Measurements from ENCODE around the gene DIS3. TPM values are rescaled to one million over a fixed set of nuclear protein-coding genes. Genes with fewer than 3 reads are reported as not detected.
A peak's percentile ranks its signal among the peaks of the same experiment; 100 is the strongest.
"Not testable (repeated sequence)": the region's sequence is repeated elsewhere in the genome, so short reads cannot be mapped to it uniquely, and the experiment has no call there.

The DIS3 gene
- total and polyA plus RNA-seq, 10 donors: 9.1 to 33.6 (median 28.0) TPM

DNA sequence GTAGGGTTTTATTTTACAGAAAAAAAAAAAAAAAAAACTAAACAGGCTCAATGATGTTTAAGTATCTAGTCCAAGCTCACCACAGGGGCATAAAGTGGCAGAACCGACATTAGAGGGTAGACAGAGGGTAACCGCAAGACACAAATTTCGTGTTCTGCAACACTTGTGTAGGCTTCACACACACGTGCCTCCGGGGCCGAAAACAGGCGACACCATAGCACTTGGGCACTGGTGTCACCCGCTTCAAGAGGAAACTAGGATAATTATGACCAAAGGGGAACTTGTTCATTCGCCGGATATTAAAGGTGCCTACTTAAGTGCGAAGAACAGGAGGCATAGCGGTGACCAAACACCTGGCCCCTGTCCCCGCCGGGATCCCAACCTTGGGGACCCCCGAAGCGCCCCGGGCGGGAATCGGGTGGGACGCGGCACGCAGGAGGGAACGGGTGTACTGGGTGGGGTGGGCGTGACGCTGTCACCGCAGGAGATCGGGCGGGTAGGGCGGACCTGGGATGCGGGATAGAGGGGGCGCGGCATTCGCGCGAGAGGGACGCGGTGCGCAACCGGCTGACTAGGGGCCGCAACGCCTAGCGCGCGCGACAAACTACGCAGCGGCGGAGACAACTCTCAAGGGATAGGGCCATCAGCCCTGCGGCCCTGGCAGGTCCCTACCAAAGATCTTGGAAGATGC, 54.8 kb downstream of the DIS3 start:
- 1 to 6% (median 2%) methylated on average over 15 to 49 of the region's 49 CpGs for WGBS, 5 donors
- DNase-seq: peak; percentile 93
- no peak for TF ChIP-seq POLR2A (IDR thresholded peaks at IDR 0.05)
- no peak for TF ChIP-seq CTCF (IDR thresholded peaks at IDR 0.05 in 8 of 11, conservative IDR thresholded peaks at IDR 0.05 in 3 of 11)
- TF ChIP-seq POLR2AphosphoS5 (IDR thresholded peaks at IDR 0.05): no peak

GRCh38 chr13:72726185-72726584, 55.5 kb downstream of the DIS3 start:
- WGBS, 5 donors: 80 to 93% (median 88%) methylated on average over 15 of the region's 15 CpGs
- not testable (repeated sequence) for DNase-seq, H3K27ac ChIP-seq

More for the DNA sequence above, 54.8 kb downstream of the DIS3 start:
- peaks cover 14 to 65% (median 41%) of the 10 kb centered on the region in 6 donors for H3K4me1 ChIP-seq
- H3K4me3 ChIP-seq: peak overlapping the region; percentile 78 to 99 (median 92)
- H3K27me3 ChIP-seq (replicated peaks in 1 of 7): no peaks in the 10 kb centered on the region
- peak overlapping the region; percentile 61 to 88 (median 85) for H3K27ac ChIP-seq
- H3K9me3 ChIP-seq: no peaks in the 10 kb centered on the region
- peaks cover 0 to 11% (median 0%) of the 10 kb centered on the region in 6 donors for H3K36me3 ChIP-seq
- intact Hi-C loops (cut with DNase I; ENCODE audit: low total_unique reads): no loop called here

GRCh38 chr13:72716776-72717175, 64.9 kb downstream of the DIS3 start:
- WGBS, 5 donors: 56 to 65% (median 58%) methylated on average over 3 of the region's 3 CpGs
- Histone ChIP-seq H3K4me1 (no peaks in the 10 kb centered on the region), H3K9me3 (peaks cover 0 to 20% (median 15%) of the 10 kb centered on the region in 8 donors), H3K27me3 (replicated peaks in 1 of 7) (no peaks in the 10 kb centered on the region), H3K36me3 (peaks cover 0 to 84% (median 42%) of the 10 kb centered on the region in 6 donors), H3K27ac (no peak overlapping the region), H3K4me3 (no peak overlapping the region)
- DNase-seq: no peak
- intact Hi-C loops (cut with DNase I; ENCODE audit: low total_unique reads): no loop called here
- TF ChIP-seq POLR2AphosphoS5 (IDR thresholded peaks at IDR 0.05) (no peak), CTCF (IDR thresholded peaks at IDR 0.05 in 8 of 11, conservative IDR thresholded peaks at IDR 0.05 in 3 of 11) (no peak)

More at GRCh38 chr13:72726185-72726584, 55.5 kb downstream of the DIS3 start:
- intact Hi-C loops (cut with DNase I; ENCODE audit: low total_unique reads); H3K27me3 ChIP-seq (replicated peaks in 1 of 7); H3K9me3 ChIP-seq; H3K36me3 ChIP-seq: not testable (repeated sequence)
- Histone ChIP-seq H3K4me1 (peaks cover 14 to 63% (median 41%) of the 10 kb centered on the region in 6 donors), H3K4me3 (peak overlapping the region in 4 of 8 donors; percentile 89 to 97 (median 92))

Small RNAs within 50 kb of the gene (small RNA-seq; reads per million reads assigned to genes)
- 0 reads per million in 4 donors for gene RNU6-80P

Other genes with a start within 250 kb of the DIS3 start
- gene MZT1, start 54.3 kb downstream of the DIS3 start, total RNA-seq: 1 to 10 TPM; 6.8 to 7.9 (median 7.3) TPM
- gene MZT1, start 54.3 kb downstream of the DIS3 start, polyA plus RNA-seq: 10 to 100 TPM in 2 of 3 donors, 1 to 10 TPM in 1; 9.6 to 14.2 (median 12.6) TPM
- gene BORA, start 54.0 kb downstream of the DIS3 start, total RNA-seq: 10 to 100 TPM in 1 of 7 donors, 1 to 10 TPM in 6; 4.4 to 15.1 (median 5.3) TPM
- gene BORA, start 54.0 kb downstream of the DIS3 start, polyA plus RNA-seq: 1 to 10 TPM; 4.7 to 5.1 (median 4.7) TPM
- 10 to 100 TPM; 22.0 to 35.6 (median 32.2) TPM for gene PIBF1, start 233 bp upstream of the DIS3 start, total RNA-seq
- 10 to 100 TPM; 11.0 to 13.7 (median 13.2) TPM for gene PIBF1, start 233 bp upstream of the DIS3 start, polyA plus RNA-seq